Measurements from ENCODE around the gene CASK. TPM values are rescaled to one million over a fixed set of nuclear protein-coding genes. Genes with fewer than 3 reads are reported as not detected.

CASK gene
- total and polyA plus RNA-seq, 4 donors: 3.6 to 14.8 (median 6.2) TPM

DNA sequence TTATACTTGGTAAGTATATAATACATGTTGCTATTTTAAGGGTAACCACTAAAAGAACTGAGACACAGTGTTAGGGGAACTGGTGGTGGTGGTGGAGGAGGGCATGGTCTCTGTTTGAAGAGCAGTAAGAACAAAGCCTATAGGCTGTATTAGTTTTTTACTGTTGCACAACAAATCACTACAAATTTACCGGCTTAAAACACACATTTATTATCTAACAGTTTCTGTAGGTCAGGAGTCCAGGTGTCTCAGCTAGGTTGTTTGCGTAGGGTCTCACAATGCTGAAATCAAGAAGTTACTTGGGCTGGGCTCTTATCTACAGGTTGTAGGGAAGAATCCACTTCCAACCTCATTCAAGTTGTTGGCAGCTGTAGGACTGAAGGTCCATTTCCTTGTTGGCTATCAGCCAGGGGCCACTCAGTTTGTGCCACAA, 52.6 kb downstream of the CASK start:
- Histone ChIP-seq H3K36me3 (ENCODE audit: control insufficient read depth in 4 of 4, insufficient read depth in 3 of 4, low read depth in 1 of 4, low read length in 3 of 4) (no peaks in the 10 kb centered on the region), H3K9me3 (ENCODE audit: control insufficient read depth in 4 of 4, low read length in 3 of 4) (no peaks in the 10 kb centered on the region), H3K27me3 (ENCODE audit: control insufficient read depth in 4 of 4, insufficient read depth in 4 of 4, low read length in 3 of 4) (no peaks in the 10 kb centered on the region), H3K27ac (ENCODE audit: low read depth in 1 of 2, low read length in 2 of 2) (no peak overlapping the region), H3K4me1 (ENCODE audit: control insufficient read depth in 4 of 4, insufficient read depth in 4 of 4, low read length in 3 of 4) (peaks cover 0 to 4% (median 0%) of the 10 kb centered on the region in 4 donors), H3K4me3 (ENCODE audit: low read depth in 1 of 3, low read length in 3 of 3) (no peak overlapping the region), H3K9ac (ENCODE audit: low read depth in 1 of 2, low read length in 2 of 2) (no peak overlapping the region)
- no peak for DNase-seq (ENCODE audit: low spot score)
- peak in 1 of 2 donors; percentile 6 for TF ChIP-seq HNF4A (conservative IDR thresholded peaks at IDR 0.05)
- no peak for TF ChIP-seq RXRA (IDR thresholded peaks at IDR 0.05)
- 51% methylated on average over 2 of the region's 2 CpGs for WGBS

DNA sequence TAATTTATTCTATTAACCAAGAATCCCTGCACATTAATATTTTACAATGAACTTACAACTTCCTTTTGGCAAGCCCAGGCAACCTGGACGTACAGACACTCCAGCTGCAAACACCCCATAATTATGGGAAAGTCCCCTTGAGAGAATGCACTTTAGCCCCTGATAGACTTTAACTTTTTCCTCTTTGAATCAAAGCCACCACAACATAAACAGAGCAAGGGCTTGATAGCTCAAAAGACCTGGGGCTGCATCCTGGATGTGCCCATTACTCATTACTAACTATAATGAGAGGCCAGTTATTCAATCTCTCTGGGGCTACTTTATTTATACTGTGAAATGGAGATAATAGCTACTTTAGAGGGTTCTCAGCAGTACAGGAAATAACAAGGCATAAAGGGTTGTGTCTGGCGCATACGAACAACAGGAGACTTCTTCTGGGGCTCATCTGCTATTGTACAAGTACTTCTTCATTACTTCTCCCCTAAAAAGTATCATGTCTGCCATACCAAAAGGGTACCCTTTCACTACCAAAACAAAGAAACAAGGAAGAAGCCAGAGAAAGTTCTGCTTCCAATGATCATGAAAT, 54.9 kb downstream of the CASK start:
- no peak overlapping the region for H3K27ac ChIP-seq (ENCODE audit: low read depth in 1 of 2, low read length in 2 of 2)
- H3K27me3 ChIP-seq (ENCODE audit: control insufficient read depth in 4 of 4, insufficient read depth in 4 of 4, low read length in 3 of 4): no peaks in the 10 kb centered on the region
- H3K4me1 ChIP-seq (ENCODE audit: control insufficient read depth in 4 of 4, insufficient read depth in 4 of 4, low read length in 3 of 4): peaks cover 0 to 4% (median 0%) of the 10 kb centered on the region in 4 donors
- TF ChIP-seq GABPA (IDR thresholded peaks at IDR 0.05 in 1 of 2, conservative IDR thresholded peaks at IDR 0.05 in 1 of 2): no peak
- TF ChIP-seq RAD21 (IDR thresholded peaks at IDR 0.05): no peak
- TF ChIP-seq, protein P1, sequence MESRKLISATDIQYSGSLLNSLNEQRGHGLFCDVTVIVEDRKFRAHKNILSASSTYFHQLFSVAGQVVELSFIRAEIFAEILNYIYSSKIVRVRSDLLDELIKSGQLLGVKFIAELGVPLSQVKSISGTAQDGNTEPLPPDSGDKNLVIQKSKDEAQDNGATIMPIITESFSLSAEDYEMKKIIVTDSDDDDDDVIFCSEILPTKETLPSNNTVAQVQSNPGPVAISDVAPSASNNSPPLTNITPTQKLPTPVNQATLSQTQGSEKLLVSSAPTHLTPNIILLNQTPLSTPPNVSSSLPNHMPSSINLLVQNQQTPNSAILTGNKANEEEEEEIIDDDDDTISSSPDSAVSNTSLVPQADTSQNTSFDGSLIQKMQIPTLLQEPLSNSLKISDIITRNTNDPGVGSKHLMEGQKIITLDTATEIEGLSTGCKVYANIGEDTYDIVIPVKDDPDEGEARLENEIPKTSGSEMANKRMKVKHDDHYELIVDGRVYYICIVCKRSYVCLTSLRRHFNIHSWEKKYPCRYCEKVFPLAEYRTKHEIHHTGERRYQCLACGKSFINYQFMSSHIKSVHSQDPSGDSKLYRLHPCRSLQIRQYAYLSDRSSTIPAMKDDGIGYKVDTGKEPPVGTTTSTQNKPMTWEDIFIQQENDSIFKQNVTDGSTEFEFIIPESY (IDR thresholded peaks at IDR 0.05): no peak
- TF ChIP-seq, protein P2, sequence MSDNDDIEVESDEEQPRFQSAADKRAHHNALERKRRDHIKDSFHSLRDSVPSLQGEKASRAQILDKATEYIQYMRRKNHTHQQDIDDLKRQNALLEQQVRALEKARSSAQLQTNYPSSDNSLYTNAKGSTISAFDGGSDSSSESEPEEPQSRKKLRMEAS (IDR thresholded peaks at IDR 0.05): no peak
- no peak for TF ChIP-seq FOXA1 (IDR thresholded peaks at IDR 0.05)
- TF ChIP-seq HNF4A (conservative IDR thresholded peaks at IDR 0.05): no peak
- TF ChIP-seq FOXA2 (IDR thresholded peaks at IDR 0.05): no peak
- no peak for TF ChIP-seq SP1 (IDR thresholded peaks at IDR 0.05)
- TF ChIP-seq, protein P3, sequence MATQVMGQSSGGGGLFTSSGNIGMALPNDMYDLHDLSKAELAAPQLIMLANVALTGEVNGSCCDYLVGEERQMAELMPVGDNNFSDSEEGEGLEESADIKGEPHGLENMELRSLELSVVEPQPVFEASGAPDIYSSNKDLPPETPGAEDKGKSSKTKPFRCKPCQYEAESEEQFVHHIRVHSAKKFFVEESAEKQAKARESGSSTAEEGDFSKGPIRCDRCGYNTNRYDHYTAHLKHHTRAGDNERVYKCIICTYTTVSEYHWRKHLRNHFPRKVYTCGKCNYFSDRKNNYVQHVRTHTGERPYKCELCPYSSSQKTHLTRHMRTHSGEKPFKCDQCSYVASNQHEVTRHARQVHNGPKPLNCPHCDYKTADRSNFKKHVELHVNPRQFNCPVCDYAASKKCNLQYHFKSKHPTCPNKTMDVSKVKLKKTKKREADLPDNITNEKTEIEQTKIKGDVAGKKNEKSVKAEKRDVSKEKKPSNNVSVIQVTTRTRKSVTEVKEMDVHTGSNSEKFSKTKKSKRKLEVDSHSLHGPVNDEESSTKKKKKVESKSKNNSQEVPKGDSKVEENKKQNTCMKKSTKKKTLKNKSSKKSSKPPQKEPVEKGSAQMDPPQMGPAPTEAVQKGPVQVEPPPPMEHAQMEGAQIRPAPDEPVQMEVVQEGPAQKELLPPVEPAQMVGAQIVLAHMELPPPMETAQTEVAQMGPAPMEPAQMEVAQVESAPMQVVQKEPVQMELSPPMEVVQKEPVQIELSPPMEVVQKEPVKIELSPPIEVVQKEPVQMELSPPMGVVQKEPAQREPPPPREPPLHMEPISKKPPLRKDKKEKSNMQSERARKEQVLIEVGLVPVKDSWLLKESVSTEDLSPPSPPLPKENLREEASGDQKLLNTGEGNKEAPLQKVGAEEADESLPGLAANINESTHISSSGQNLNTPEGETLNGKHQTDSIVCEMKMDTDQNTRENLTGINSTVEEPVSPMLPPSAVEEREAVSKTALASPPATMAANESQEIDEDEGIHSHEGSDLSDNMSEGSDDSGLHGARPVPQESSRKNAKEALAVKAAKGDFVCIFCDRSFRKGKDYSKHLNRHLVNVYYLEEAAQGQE (IDR thresholded peaks at IDR 0.05): no peak
- TF ChIP-seq, protein P4, sequence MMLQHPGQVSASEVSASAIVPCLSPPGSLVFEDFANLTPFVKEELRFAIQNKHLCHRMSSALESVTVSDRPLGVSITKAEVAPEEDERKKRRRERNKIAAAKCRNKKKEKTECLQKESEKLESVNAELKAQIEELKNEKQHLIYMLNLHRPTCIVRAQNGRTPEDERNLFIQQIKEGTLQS (IDR thresholded peaks at IDR 0.05): no peak
- TF ChIP-seq, protein P5, sequence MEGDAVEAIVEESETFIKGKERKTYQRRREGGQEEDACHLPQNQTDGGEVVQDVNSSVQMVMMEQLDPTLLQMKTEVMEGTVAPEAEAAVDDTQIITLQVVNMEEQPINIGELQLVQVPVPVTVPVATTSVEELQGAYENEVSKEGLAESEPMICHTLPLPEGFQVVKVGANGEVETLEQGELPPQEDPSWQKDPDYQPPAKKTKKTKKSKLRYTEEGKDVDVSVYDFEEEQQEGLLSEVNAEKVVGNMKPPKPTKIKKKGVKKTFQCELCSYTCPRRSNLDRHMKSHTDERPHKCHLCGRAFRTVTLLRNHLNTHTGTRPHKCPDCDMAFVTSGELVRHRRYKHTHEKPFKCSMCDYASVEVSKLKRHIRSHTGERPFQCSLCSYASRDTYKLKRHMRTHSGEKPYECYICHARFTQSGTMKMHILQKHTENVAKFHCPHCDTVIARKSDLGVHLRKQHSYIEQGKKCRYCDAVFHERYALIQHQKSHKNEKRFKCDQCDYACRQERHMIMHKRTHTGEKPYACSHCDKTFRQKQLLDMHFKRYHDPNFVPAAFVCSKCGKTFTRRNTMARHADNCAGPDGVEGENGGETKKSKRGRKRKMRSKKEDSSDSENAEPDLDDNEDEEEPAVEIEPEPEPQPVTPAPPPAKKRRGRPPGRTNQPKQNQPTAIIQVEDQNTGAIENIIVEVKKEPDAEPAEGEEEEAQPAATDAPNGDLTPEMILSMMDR (IDR thresholded peaks at IDR 0.05; ENCODE audit: low read depth, low read length, missing input control): no peak
- H3K36me3 ChIP-seq (ENCODE audit: control insufficient read depth in 4 of 4, insufficient read depth in 3 of 4, low read depth in 1 of 4, low read length in 3 of 4): no peaks in the 10 kb centered on the region
- 75% methylated on average over 3 of the region's 3 CpGs for WGBS
- no peak for DNase-seq (ENCODE audit: low spot score)
- H3K9me3 ChIP-seq (ENCODE audit: control insufficient read depth in 4 of 4, low read length in 3 of 4): no peaks in the 10 kb centered on the region
- H3K4me3 ChIP-seq (ENCODE audit: low read depth in 1 of 3, low read length in 3 of 3): no peak overlapping the region
- no peak overlapping the region for H3K9ac ChIP-seq (ENCODE audit: low read depth in 1 of 2, low read length in 2 of 2)
